GM19395 (cell line): ENCODE measurements around the gene SELENON.

Experiments
- ATAC-seq: cut with Tn5 transposase; IDR thresholded peaks from one replicate; pipeline ENCODE4 v1.9.1; 2021; ENCODE audit warnings: mild to moderate bottlenecking, moderate library complexity; ENCODE audit not compliant: unreplicated experiment

SELENON gene

DNA sequence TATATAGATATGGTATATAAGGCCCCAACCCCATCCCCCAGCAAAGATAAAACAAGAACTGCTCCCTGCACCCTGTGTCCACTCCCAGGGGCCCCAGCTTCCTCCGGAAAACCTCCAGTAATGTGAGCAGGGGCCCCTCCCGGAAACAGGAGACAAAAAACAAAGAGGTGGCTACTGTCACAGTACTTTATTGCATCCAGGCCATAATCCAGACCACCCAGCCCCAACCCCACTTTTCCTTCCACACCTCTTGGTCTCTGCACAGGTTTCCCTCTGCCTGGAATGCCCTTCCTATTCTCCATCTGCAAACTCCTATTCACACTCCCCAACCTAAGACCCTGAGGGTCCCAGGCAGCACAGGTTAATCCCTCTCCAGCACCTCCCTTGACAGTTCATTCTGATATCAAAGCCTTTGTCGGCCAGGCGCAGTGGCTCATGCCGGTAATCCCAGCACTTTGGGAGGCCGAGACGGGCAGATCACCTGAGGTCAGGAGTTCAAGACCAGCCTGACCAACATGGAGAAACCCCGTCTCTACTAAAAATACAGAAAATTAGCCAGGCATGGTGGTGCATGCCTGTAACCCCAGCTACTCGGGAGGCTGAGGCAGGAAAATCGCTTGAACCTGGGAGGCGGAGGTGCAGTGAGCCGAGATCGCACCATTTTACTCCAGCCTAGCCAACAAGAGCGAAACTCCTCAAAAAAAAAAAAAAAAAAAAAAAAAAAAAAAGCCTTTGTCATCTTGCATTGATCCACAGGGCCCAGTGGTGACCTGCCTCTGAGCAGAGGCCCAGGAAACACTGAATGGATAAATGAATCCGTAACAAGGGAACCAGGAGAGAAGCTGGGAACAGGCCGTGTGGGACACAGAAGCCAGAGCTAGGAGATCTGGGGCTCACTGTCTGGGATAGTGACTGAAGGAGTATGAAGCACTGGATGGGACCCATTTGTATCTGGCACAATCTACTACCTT lies 61.6 kb downstream of the SELENON start:
- no peak for ATAC-seq

DNA sequence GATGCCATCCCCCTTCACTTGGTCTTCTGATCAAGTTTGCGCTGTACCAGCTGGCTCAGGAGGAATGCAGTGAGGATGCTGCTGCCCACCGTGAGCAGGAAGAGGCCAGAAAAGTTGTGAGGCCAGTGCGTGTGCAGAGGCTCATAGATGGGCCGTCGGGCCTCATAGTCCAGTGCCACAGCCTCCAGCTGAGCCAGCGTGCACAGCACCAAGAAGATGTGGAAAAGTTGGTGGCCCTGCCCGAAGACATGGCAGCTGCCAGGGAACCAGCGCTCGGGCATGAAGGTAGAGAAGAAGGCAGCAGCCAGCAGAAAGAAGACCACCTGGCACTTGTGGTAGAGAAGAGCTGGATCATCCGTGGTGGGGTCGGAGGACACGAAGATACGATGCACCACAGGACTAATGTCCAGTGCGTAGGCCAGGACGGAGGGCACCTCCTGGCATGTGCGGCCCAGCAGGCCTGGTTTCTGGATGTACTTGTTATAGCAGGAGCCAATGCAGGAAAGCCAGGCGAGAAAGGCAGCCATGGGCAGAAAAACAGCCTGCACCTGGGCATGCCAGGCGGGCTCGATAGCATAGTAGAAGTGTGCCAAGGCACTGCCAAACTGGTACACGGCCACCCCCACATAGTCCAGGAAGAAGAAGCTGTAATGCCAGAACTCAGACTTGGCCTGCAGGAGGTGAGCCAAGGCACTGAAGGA lies 62.9 kb downstream of the SELENON start:
- no peak for ATAC-seq

DNA sequence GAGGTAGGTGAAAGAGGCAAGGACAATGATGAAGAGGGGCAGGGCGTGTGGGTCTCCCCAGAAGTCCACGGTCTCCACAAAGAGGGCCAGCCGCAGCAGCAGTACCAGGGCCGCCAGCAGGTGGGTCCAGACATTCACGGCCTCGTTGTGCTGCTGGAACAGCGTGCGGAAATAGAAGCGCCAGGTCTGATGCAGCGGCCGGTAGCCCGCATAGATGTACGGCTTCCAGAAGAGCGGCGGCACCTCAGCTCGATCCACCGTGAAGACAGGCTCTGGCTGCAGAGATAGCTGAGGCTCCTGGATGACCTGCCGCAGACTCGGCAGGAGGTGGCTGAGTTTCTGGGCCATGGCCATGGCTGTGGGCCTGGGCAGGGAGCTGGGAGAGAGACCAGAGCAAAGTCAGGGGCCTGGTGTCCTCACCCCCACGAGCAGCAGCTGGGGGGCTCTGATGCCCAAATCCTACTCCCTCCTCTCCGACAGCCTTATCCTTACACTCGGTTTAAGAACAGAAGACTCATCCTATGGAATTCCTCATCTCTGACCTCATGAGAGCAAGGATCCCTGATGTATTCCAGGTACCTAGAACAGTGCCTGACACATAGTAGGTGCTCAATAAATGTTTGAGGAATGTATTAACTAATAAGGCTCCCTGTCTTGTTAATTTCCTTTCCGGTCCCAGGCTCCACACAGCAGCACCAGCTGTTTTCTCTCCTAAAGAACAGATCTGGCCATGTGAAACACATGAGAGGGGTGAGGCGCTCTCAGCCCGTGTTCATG lies 63.7 kb downstream of the SELENON start:
- no peak for ATAC-seq

DNA sequence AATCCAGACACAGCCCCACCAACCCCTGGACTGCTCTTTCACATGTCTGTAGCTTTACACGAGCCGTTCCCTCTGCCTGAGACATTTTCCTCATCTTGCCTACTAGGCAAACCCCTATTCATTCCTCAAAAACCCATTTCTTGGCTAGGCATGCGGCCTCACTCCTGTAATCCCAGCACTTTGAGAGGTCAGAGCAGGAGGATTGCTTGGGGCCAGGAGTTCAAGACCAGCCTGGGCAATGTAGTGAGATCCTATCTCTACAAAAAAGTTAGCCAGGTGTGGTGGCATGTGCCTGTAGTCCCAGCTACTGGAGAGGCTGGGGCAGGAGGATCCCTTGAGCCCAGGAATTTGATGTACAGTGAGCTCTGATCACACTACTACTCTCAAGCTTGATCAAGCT lies 64.4 kb downstream of the SELENON start:
- ATAC-seq = no peak

DNA sequence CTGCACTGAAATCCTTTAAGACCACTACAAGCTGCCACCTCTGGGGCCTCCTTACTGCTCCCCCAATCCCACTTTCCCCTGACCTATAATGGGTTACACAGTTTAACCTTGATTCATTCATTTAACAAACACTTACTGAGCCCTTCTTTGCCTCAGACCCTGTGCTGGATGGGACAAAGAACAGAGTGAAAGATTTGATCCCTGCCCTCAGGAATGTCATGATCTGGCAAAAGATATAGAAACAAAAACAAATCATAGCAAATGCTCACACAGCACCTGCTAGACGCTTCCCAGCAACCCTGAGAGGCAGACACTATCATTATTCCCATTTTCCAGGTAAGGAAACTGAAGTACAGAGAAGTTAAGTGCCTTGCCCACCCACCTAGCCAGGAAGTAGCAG lies 66.3 kb downstream of the SELENON start:
- no peak for ATAC-seq

DNA sequence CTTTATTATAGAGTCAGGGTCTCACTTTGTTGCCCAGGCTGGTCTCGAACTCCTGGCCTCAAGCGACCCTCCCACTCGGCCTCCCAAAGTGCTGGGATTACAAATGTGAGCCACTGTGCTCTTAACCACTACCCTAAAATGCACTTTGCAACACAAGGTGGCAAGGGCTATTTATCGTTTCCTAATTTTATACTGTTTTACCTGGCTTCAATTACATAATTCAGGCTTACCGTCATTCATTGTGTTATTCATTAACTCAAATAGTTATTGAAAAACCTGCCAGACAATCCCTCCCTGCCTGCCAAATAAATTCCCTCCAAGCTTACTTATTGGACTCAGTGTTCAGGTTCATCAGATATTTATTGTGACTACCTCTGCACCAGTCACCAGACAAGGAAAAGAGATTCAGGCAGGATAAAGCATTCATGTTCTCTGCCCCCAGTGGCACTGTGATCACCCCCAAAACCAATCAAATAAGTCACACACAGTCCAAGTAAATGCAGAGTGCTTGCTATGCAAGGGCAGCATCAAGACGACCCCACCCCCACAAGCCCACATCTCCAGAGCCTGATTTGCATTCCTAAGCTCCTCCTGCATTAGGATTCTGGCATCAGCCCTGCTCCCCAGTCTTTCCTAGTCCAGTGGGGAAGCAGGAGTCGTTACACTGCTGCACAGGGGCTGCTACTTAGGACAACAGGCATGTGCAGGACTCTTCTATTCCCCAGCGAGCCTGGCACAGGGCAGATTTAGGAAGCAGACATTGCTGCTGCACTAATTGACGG lies 67.4 kb downstream of the SELENON start:
- ATAC-seq = no peak
